Omental fat pad (tissue), 4 donors: Measurements from ENCODE around the gene FAM199X. TPM values are rescaled to one million over a fixed set of nuclear protein-coding genes. Genes with fewer than 3 reads are reported as not detected.

Experiments
- ATAC-seq: fragments of 150-250 bp; one replicate; pipeline ENCODE4 v1.9.1; 2016; ENCODE audit warnings: mild to moderate bottlenecking, moderate library complexity; ENCODE audit not compliant: low FRiP score
- DNase-seq: peaks from one replicate; pipeline ENCODE4 v3.0.0-alpha.2; 2019; ENCODE audit warnings: low spot score
- CTCF ChIP-seq, 3 donors: fragments of 450-650 bp; IDR thresholded peaks; one replicate each; pipeline ENCODE4 v1.5.1; 2016 to 2017; ENCODE audit warnings: antibody characterized with exemption in 3 of 3, mild to moderate bottlenecking in 3 of 3, moderate library complexity in 2 of 3
- total RNA-seq, 4 donors: library from RNA; depleted of rRNA; stranded (reverse); fragments of >200 nt; gene quantifications; one replicate each; pipeline ENCODE4 v1.1.0, GENCODE V29; 2016

The FAM199X gene
- total RNA-seq, 4 donors from 2014 or later = 24.1 to 52.8 (median 35.9) TPM

GRCh38 chrX:104134583-104135261 is 31.5 kb upstream of the FAM199X start:
- DNase-seq = no peak
- TF ChIP-seq CTCF (IDR thresholded peaks at IDR 0.05) = no peak

GRCh38 chrX:104135677-104136076 is 30.6 kb upstream of the FAM199X start:
- no peak for TF ChIP-seq CTCF (IDR thresholded peaks at IDR 0.05)
- ATAC-seq (no peak), DNase-seq (no peak)

More at GRCh38 chrX:104134583-104135261, 31.5 kb upstream of the FAM199X start:
- no peak for ATAC-seq

GRCh38 chrX:104136241-104137019 is 29.8 kb upstream of the FAM199X start:
- peak; percentile 71 for ATAC-seq
- peak; percentile 25 for DNase-seq

GRCh38 chrX:104137496-104137895 is 28.8 kb upstream of the FAM199X start:
- no peak for ATAC-seq
- DNase-seq = no peak
- no peak for TF ChIP-seq CTCF (IDR thresholded peaks at IDR 0.05)

More at GRCh38 chrX:104136241-104137019, 29.8 kb upstream of the FAM199X start:
- no peak for TF ChIP-seq CTCF (IDR thresholded peaks at IDR 0.05)

DNA sequence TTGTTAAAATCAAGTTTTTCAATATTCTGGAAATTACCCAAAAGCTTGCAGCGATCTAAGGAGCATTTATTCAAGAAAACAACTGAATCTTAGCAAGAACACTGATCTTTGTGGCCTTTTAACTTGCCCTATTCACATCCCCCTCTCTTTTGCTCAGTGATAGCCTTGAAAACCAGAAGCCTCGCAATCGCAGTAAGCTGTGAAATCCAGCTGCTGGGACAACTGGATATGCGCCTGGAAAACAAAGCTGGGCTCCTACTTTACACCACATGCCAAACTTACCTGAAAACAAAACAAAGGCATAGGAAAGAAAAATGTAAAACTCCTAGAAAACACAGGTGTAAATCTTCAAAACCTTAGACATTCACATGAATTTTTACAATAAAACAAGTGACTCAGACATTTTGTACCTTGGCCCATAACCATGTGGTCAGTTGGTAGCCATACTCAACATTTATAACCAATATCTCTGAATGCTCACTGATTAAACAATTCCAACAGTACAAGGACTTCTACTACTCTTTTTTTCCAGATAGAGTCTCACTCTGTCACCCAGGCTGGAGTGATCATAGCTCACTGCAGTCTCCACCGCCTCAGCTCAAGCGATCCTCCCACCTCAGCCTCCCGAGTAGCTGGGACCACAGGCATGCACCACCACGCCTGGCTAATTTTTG is 25.0 kb upstream of the FAM199X start:
- no peak for ATAC-seq
- TF ChIP-seq CTCF (IDR thresholded peaks at IDR 0.05) = no peak
- no peak for DNase-seq

DNA sequence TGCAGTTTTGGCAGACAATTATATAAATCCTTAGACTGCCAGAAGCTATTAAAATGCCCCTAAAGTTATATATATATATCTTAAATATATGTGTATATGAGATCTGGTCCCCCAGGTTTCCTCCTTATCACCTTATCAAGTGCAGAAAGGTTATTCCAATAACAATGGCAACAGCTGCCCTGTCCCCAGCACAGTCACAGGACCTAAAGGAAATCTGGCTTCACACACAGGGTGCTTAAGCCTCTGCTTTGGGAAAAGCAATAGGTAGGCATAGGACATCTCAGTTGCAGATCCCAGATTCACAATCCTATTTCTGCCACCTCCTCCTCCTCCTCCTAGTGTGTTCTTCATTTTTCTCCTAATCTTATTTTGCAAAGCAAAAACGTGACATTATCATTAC is 15.2 kb upstream of the FAM199X start:
- no peak for ATAC-seq
- TF ChIP-seq CTCF (IDR thresholded peaks at IDR 0.05) = no peak
- DNase-seq = no peak
